D721Med (cell line): ENCODE results near the gene CCDC13.

ENCODE experiments used
- DNase-seq: peaks from one replicate; pipeline ENCODE4 v3.0.0; 2011; ENCODE audit warnings: low spot score; ENCODE audit not compliant: insufficient read length
- FAIRE-seq: peaks from 2 replicates; lab custom pipeline; 2011; peaks lifted over from hg19 to GRCh38; lab: Jason Lieb, UNC
- TF ChIP-seq, protein P1 (sequence below): IDR thresholded peaks from 2 replicates; pipeline ENCODE4 v1.5.1; 2012; ENCODE audit warnings: mild to moderate bottlenecking, control low read depth; ENCODE audit not compliant: insufficient read depth; ENCODE audit errors: missing control alignments

CCDC13 gene

GRCh38 chr3:42746455-42747450, 26.3 kb downstream of the CCDC13 start:
- TF ChIP-seq, protein P1, sequence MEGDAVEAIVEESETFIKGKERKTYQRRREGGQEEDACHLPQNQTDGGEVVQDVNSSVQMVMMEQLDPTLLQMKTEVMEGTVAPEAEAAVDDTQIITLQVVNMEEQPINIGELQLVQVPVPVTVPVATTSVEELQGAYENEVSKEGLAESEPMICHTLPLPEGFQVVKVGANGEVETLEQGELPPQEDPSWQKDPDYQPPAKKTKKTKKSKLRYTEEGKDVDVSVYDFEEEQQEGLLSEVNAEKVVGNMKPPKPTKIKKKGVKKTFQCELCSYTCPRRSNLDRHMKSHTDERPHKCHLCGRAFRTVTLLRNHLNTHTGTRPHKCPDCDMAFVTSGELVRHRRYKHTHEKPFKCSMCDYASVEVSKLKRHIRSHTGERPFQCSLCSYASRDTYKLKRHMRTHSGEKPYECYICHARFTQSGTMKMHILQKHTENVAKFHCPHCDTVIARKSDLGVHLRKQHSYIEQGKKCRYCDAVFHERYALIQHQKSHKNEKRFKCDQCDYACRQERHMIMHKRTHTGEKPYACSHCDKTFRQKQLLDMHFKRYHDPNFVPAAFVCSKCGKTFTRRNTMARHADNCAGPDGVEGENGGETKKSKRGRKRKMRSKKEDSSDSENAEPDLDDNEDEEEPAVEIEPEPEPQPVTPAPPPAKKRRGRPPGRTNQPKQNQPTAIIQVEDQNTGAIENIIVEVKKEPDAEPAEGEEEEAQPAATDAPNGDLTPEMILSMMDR: no peak
- DNase-seq (no peak), FAIRE-seq (no peak)

- FAIRE-seq (no peak), DNase-seq (no peak)
- TF ChIP-seq, protein P1: no peak
Observed at GRCh38 chr3:42745776-42746454, 27.1 kb downstream of the CCDC13 start.

DNA sequence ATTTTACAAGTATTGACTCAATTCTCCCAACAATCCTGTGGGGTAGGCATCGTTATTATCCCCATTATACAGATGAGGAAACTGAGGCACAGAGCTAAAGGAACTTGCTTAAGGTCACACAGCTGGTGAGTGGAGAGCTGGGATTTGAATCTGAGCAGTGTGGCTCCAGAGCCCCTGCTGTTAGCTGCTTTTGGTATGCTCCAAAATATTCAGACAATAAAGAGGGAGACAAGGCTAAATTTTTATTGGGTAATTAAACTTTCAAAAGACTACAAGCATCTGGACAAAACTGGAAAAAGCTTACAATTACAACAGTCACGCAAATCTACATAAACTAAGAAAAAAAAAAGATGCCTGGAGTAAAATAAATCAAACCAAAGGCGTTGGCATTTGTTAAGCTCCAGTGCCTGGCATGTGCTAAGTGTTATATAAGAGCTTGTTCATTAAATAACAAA, 27.7 kb downstream of the CCDC13 start:
- no peak for DNase-seq
- TF ChIP-seq, protein P1: no peak
- no peak for FAIRE-seq

- FAIRE-seq (no peak), DNase-seq (no peak)
- TF ChIP-seq, protein P1: no peak
Observed at GRCh38 chr3:42743204-42743995, 29.7 kb downstream of the CCDC13 start.

DNA sequence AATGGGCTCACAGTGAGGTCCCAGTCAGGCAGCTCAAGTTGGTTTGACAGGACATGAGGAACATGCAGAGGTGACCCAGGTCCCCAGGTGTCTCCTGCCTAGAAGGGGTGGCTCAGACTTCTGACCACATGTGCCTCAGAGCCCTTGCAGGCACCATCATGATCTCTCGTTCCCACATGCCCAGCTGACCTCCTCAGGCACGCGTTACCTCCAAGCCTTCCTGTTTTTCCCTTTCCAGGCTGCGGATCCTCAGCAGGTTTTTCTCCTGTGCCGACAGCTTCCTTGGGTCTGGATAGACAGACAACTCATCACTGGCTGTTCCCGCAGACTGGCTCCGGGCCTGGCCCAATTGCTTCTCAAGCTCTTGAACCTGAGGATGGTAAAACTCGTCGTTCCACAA, 30.4 kb downstream of the CCDC13 start:
- FAIRE-seq: no peak
- no peak for DNase-seq
- TF ChIP-seq, protein P1: no peak

DNA sequence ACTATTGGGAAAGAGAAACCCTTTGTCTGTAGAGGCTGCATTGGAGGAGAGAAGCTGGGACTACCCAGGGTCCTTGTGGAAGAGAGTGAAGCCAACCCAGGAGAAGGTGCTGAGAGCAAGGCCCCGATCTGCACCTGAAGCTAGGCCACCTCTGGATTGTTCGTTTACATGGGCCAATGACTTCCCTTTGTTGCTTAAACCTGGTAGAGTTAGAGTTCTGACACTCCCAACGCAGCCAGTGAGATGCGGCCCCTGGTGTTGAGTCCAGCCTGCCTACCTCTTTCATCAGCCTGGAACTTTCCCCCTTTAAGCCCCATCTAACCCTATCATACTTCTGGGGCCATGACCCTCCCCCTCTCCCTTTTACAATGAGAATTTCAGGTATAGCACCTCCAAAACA, 30.8 kb downstream of the CCDC13 start:
- FAIRE-seq (no peak), DNase-seq (no peak)
- TF ChIP-seq, protein P1: no peak
